Tibial nerve (tissue), 4 donors: ENCODE data around the gene TGM3. TPM values are rescaled to one million over a fixed set of nuclear protein-coding genes. Genes with fewer than 3 reads are reported as not detected.

ENCODE experiments used
- DNase-seq, 2 donors: peaks; one replicate each; pipeline ENCODE4 v3.0.0-alpha.2; 2019; ENCODE audit warnings: low spot score in 2 of 2
- H3K27ac ChIP-seq, 4 donors: fragments of 200-600 bp; sonication (generic) in 3 of 4; one replicate each; pipeline ENCODE4 v1.5.1; 2017 to 2019; ENCODE audit warnings: mild to moderate bottlenecking in 1 of 4
- H3K27me3 ChIP-seq, 2 donors: fragments of 200-600 bp; sonication (generic) in 1 of 2; one replicate each; pipeline versions ENCODE4 v1.5.1 to v1.6.0; 2017 to 2019
- H3K36me3 ChIP-seq, 3 donors: fragments of 200-600 bp; sonication (generic); one replicate each; pipeline ENCODE4 v1.5.1; 2018 to 2019
- H3K4me1 ChIP-seq, 4 donors: fragments of 200-600 bp; sonication (generic) in 3 of 4; one replicate each; pipeline ENCODE4 v1.5.1; 2017 to 2019
- H3K4me3 ChIP-seq, 4 donors: fragments of 200-600 bp; sonication (generic) in 3 of 4; one replicate each; pipeline ENCODE4 v1.5.1; 2017 to 2019; ENCODE audit warnings: mild to moderate bottlenecking in 1 of 4, moderate library complexity in 1 of 4
- H3K9me3 ChIP-seq, 4 donors: fragments of 200-600 bp; sonication (generic) in 3 of 4; one replicate each; pipeline ENCODE4 v1.5.1; 2017 to 2019
- EP300 ChIP-seq, 2 donors: sonication (generic); formaldehyde crosslinking; IDR thresholded peaks; one replicate each; pipeline ENCODE4 v1.6.1; 2017; ENCODE audit warnings: antibody characterized with exemption in 2 of 2, mild to moderate bottlenecking in 1 of 2
- POLR2A ChIP-seq, 2 donors: fragments of 450-650 bp; IDR thresholded peaks; one replicate each; pipeline ENCODE4 v1.6.1; 2017; ENCODE audit warnings: antibody characterized with exemption in 2 of 2, mild to moderate bottlenecking in 2 of 2, moderate library complexity in 2 of 2
- WGBS, 2 donors: methylation state at CpG; one replicate each; pipeline ENCODE4 v1.1.5; 2018; 5-methylcytosine and 5-hydroxymethylcytosine counted together
- total RNA-seq, 4 donors: library from RNA; depleted of rRNA; stranded (reverse); fragments of >200 nt; gene quantifications; one replicate each; pipeline ENCODE4 v1.1.0, GENCODE V29; 2016
- TF ChIP-seq, protein P1 (sequence below), 5 experiments: fragments of 200-600 bp in 3 of 5; fragments of 450-650 bp in 2 of 5; sonication (generic) in 3 of 5; IDR thresholded peaks; one replicate each; pipeline ENCODE4 v1.5.1; 2016 to 2019; ENCODE audit warnings: antibody characterized with exemption in 5 of 5, mild to moderate bottlenecking in 3 of 5, moderate library complexity in 2 of 5

TGM3 gene
- total RNA-seq, 4 donors from 2014 or later = not detected

DNA sequence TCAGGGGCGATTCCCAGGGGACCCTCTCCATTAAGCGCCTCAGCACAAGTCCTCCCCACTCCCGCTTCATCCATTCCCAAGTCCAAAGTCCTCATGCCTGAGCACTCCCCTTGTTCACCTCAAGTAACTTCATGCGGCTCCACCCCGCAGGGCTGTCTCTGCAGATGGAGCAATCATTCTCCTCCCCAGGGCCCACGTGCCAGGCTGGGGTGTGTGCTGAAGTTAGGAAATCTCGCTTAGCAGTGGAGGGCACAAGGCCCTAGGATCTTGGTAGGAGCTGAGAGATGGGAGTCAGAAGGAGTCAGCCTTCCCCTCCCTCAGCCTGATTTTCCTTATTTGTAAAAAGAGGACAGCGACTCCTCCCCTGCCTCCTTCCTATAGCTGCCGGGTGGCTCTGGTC is 3.5 kb downstream of the TGM3 start:
- H3K27ac ChIP-seq = no peak overlapping the region
- peak in 1 of 2 donors; percentile 29 for TF ChIP-seq EP300 (IDR thresholded peaks at IDR 0.05)
- TF ChIP-seq, protein P1, sequence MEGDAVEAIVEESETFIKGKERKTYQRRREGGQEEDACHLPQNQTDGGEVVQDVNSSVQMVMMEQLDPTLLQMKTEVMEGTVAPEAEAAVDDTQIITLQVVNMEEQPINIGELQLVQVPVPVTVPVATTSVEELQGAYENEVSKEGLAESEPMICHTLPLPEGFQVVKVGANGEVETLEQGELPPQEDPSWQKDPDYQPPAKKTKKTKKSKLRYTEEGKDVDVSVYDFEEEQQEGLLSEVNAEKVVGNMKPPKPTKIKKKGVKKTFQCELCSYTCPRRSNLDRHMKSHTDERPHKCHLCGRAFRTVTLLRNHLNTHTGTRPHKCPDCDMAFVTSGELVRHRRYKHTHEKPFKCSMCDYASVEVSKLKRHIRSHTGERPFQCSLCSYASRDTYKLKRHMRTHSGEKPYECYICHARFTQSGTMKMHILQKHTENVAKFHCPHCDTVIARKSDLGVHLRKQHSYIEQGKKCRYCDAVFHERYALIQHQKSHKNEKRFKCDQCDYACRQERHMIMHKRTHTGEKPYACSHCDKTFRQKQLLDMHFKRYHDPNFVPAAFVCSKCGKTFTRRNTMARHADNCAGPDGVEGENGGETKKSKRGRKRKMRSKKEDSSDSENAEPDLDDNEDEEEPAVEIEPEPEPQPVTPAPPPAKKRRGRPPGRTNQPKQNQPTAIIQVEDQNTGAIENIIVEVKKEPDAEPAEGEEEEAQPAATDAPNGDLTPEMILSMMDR (IDR thresholded peaks at IDR 0.05) = no peak
- peak; percentile 23 to 41 for DNase-seq
- no peaks in the 10 kb centered on the region for H3K36me3 ChIP-seq
- no peak overlapping the region for H3K4me3 ChIP-seq
- no peaks in the 10 kb centered on the region for H3K27me3 ChIP-seq
- 54 to 70% methylated on average over 9 of the region's 9 CpGs for WGBS, 2 donors
- H3K9me3 ChIP-seq = no peaks in the 10 kb centered on the region
- H3K4me1 ChIP-seq = peaks cover 0 to 20% (median 0%) of the 10 kb centered on the region in 4 donors

DNA sequence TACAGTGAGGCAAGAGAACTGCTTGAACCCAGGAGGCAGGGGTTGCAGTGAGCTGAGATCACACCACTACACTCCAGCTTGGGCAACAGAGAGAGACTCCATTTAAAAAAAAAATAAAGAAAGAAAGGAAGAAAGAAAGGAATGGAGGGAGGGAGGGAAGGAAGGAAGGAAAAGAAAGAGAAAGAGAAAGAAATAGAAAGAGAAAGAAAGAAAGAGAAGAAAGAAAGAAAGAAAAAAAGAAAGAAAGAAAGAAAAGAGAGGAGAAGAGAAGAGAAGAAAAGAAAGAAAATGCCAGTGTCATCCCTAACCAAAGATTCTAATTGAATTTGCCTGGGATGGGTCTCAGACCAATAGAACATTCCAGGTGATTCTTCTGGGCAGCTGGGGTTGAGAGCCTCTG is 4.2 kb downstream of the TGM3 start:
- no peak for TF ChIP-seq EP300 (IDR thresholded peaks at IDR 0.05)
- TF ChIP-seq, protein P1 (IDR thresholded peaks at IDR 0.05) = no peak
- no peak for TF ChIP-seq POLR2A (IDR thresholded peaks at IDR 0.05)
- H3K27ac ChIP-seq = no peak overlapping the region
- no peak overlapping the region for H3K4me3 ChIP-seq
- H3K9me3 ChIP-seq = no peaks in the 10 kb centered on the region
- H3K36me3 ChIP-seq = no peaks in the 10 kb centered on the region
- DNase-seq = no peak
- peaks cover 0 to 20% (median 0%) of the 10 kb centered on the region in 4 donors for H3K4me1 ChIP-seq
- H3K27me3 ChIP-seq = no peaks in the 10 kb centered on the region

DNA sequence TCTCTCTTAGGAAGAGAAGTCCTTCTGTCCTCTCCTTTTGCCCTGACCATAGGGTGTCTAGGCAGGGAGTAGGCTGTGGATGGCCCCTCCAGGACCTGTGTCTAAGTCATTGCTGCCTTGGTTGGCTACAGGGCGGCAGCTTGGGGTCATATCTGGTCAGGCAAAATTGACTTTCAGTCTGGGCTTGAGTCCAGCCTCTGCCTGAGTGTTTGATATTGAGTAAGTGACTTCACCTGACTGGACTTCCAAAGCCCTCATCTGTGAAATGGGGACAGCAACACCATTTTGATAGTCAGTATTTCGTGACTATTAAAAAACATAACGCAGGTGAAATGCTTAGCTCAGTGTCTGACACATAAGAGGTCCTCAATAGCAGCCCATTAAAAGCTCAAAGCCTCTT is 4.6 kb downstream of the TGM3 start:
- no peak overlapping the region for H3K27ac ChIP-seq
- DNase-seq = no peak
- H3K27me3 ChIP-seq = no peaks in the 10 kb centered on the region
- H3K36me3 ChIP-seq = no peaks in the 10 kb centered on the region
- H3K4me1 ChIP-seq = peaks cover 0 to 20% (median 0%) of the 10 kb centered on the region in 4 donors
- H3K4me3 ChIP-seq = no peak overlapping the region
- TF ChIP-seq, protein P1 (IDR thresholded peaks at IDR 0.05) = no peak
- TF ChIP-seq EP300 (IDR thresholded peaks at IDR 0.05) = no peak
- TF ChIP-seq POLR2A (IDR thresholded peaks at IDR 0.05) = no peak
- WGBS, 2 donors = 74% methylated on average over 3 of the region's 3 CpGs
- H3K9me3 ChIP-seq = no peaks in the 10 kb centered on the region

DNA sequence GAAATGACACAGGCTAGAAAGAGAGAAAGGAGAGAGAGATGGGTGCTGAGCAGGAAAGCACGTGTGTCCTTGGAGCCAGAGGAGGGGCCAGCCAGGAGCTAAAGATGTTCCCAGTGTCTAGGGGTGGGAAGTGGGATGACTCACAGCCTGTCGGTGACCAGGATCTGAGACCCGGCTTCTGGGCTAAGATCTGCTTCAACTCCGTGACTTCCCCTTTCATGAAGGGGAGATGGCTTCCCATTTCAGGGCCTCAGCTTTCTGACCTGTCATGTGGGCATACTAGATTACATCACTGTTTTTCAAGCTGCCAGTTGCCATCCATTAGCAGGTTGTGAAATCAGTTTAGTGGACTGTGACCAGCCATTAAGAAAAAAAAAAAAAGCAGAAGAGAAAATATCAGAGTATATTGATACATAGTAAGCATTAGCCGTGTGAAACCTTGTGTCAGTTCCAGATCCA is 5.4 kb downstream of the TGM3 start:
- DNase-seq = peak in 1 of 2 donors; percentile 32
- Histone ChIP-seq H3K4me1 (peaks cover 0 to 16% (median 0%) of the 10 kb centered on the region in 4 donors), H3K9me3 (no peaks in the 10 kb centered on the region), H3K27me3 (no peaks in the 10 kb centered on the region), H3K36me3 (no peaks in the 10 kb centered on the region), H3K27ac (no peak overlapping the region), H3K4me3 (no peak overlapping the region)
- TF ChIP-seq, protein P1 (IDR thresholded peaks at IDR 0.05) = no peak
- peak in 1 of 2 donors; percentile 71 for TF ChIP-seq EP300 (IDR thresholded peaks at IDR 0.05)
- 43 to 59% methylated on average over 5 of the region's 5 CpGs for whole genome bisulfite sequencing, 2 donors

DNA sequence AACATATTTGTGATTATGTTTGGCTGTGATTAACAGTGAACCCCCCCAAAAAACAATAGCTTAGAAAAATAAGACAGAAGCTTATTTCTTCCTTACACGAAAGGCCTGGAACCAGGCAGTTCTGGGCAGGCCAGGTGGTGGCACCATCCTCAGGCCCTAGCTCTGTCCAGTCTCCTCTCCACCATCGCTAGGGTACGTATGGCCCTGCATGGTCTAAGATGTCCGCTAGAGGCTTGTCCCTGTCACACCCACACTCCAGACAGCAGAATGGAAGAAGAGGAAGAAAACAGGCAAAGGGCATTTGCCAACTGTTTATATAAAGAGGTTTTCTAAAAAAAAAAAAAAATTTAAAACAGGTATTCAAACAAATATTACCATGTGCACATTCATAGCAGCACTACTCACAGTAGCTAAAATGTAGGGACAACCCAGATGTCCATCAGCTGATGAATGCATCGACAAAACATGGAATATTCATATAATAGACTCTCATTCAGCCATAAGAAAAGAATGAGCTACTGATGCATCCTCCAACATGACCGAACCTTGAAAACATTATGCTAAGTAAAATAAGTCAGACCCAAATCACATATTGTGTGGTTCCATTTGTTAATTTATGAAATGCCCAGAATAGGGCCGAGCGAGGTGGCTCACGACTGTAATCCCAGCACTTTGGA is 6.7 kb downstream of the TGM3 start:
- no peaks in the 10 kb centered on the region for H3K36me3 ChIP-seq
- no peaks in the 10 kb centered on the region for H3K9me3 ChIP-seq
- no peak overlapping the region for H3K27ac ChIP-seq
- 68 to 75% methylated on average over 9 of the region's 9 CpGs for WGBS, 2 donors
- DNase-seq = no peak
- H3K4me3 ChIP-seq = no peak overlapping the region
- TF ChIP-seq, protein P1 (IDR thresholded peaks at IDR 0.05) = no peak
- TF ChIP-seq POLR2A (IDR thresholded peaks at IDR 0.05) = no peak
- TF ChIP-seq EP300 (IDR thresholded peaks at IDR 0.05) = no peak
- peaks cover 0 to 3% (median 0%) of the 10 kb centered on the region in 4 donors for H3K4me1 ChIP-seq
- no peaks in the 10 kb centered on the region for H3K27me3 ChIP-seq
